DND-41 (cell line): ENCODE measurements around the gene PNLIPRP3.

ENCODE experiments used
- EZH2 ChIP-seq: IDR thresholded peaks from 3 replicates; pipeline ENCODE4 v1.6.1; 2012; ENCODE audit warnings: borderline replicate concordance, low read depth, mild to moderate bottlenecking, moderate library complexity, low read length, inconsistent platforms; ENCODE audit not compliant: severe bottlenecking
- TF ChIP-seq, protein P1 (sequence below): IDR thresholded peaks from 2 replicates; pipeline ENCODE4 v1.5.1; 2012; ENCODE audit warnings: borderline replicate concordance, low read length, moderate library complexity, mild to moderate bottlenecking; ENCODE audit not compliant: poor library complexity, severe bottlenecking; ENCODE audit errors: extremely low read depth

DNA sequence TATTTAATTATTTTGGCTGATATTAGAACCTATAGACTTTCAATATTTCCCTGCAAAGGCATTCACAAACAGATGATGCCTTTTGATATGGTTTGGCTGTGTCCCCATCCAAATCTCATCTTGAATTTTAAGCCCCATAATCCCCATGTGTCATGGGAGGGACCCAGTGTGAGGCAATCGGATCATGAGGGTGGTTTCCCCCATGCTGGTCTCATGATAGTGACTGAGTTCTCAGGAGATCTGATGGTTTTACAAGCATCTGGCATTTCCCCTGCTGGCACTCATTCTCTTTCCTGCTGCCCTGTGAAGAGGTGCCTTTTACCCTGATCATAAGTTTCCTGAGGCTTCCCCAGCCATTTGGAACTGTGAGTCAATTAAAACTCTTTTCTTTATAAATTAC is 9.3 kb upstream of the PNLIPRP3 start:
- TF ChIP-seq, protein P1, sequence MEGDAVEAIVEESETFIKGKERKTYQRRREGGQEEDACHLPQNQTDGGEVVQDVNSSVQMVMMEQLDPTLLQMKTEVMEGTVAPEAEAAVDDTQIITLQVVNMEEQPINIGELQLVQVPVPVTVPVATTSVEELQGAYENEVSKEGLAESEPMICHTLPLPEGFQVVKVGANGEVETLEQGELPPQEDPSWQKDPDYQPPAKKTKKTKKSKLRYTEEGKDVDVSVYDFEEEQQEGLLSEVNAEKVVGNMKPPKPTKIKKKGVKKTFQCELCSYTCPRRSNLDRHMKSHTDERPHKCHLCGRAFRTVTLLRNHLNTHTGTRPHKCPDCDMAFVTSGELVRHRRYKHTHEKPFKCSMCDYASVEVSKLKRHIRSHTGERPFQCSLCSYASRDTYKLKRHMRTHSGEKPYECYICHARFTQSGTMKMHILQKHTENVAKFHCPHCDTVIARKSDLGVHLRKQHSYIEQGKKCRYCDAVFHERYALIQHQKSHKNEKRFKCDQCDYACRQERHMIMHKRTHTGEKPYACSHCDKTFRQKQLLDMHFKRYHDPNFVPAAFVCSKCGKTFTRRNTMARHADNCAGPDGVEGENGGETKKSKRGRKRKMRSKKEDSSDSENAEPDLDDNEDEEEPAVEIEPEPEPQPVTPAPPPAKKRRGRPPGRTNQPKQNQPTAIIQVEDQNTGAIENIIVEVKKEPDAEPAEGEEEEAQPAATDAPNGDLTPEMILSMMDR, result no peak
- no peak for TF ChIP-seq EZH2
